Stimulated activated CD8-positive, alpha-beta memory T cell treated with anti-CD3 and anti-CD28 coated beads, Interleukin-15, amount 100 ng/mL, for 4 hours (primary cell): ENCODE measurements around the gene SPTBN4.
"Not testable (repeated sequence)": the region's sequence is repeated elsewhere in the genome, so short reads cannot be mapped to it uniquely, and the experiment has no call there.

Experiments used
- DNase-seq, 2 donors: peaks; one replicate each; pipeline ENCODE4 v3.0.0-alpha.2; 2020; ENCODE audit warnings: low read depth in 2 of 2

SPTBN4 gene

DNA sequence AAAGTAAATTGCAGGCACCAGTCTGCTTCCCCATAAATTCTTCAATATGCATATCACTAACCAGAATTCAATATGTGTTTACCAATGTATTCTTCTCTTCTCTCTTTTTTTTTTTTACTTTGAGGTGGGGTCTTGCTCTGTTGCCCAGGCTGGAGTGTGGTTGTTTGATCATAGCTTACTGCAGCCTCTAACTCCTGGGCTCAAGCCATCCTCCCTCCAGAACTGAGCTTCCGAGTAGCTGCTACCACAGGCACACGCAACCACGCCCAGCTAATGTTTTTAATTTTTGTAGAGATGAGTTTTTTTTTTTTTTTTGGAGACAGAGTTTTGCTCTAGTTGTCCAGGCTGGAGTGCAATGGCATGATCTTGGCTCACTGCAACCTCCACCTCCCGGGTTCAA, 151.2 kb downstream of the SPTBN4 start:
- no peak for DNase-seq

DNA sequence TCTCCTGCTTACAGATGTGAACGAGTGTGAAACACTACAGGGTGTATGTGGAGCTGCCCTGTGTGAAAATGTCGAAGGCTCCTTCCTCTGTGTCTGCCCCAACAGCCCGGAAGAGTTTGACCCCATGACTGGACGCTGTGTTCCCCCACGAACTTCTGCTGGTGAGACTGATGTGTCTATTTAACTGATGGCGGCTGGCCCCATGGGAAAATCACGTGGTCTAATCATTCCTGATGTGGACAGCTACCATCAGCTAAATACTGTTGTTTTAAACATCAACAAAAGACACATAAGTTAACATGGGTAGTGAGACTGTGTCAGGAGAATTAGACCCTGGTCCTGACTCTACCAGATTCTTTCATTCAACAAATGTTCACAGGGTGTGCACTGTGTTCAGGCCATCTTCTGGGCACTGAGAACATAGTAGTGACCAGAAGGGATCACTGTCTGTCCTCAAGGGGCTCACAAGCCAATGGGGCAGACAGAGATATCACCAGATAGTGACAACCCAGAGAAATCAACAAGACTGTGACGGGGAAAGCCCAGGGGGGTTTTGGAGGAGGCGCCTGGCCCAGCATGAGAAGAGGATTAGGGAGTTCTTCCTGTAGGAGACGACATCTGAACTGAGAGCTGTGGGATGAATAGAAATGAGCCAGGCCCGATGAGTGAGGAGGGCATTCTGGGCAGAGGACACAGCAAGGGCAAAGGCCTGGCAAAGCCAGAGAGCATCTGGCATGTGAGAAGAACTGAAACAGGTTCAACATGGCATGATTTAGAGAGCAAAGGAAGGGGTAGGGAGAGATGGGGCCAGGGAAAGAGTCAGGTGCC, 152.7 kb downstream of the SPTBN4 start:
- DNase-seq = no peak

GRCh38 chr19:40620161-40620485, 153.3 kb downstream of the SPTBN4 start:
- DNase-seq = no peak

GRCh38 chr19:40621283-40621682, 154.5 kb downstream of the SPTBN4 start:
- DNase-seq = no peak

GRCh38 chr19:40621966-40622772, 155.4 kb downstream of the SPTBN4 start:
- DNase-seq = no peak

DNA sequence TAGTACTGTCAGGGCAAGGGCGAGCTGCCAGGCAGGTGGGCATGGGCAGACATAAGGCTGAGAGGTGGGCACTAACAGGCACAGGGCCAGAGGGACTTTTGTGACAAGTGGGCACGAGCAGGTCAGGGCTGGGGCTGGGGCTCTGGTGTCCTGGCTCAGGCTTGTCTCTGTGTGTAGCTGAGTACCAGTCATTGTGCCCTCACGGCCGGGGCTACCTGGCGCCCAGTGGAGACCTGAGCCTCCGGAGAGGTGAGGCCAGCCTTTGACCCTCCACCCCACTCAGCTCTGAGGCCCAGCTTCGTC, 155.9 kb downstream of the SPTBN4 start:
- DNase-seq = no peak

GRCh38 chr19:40623403-40624251, 156.8 kb downstream of the SPTBN4 start:
- DNase-seq = no peak

- DNase-seq = not testable (repeated sequence)
Observed at GRCh38 chr19:40624369-40625153, 157.8 kb downstream of the SPTBN4 start.

GRCh38 chr19:40625406-40626120, 158.8 kb downstream of the SPTBN4 start:
- DNase-seq = no peak
